HT-29 (cell line): ENCODE measurements around the gene PPP1R15A. TPM values are rescaled to one million over a fixed set of nuclear protein-coding genes. Genes with fewer than 3 reads are reported as not detected.
"Not testable (repeated sequence)": the region's sequence is repeated elsewhere in the genome, so short reads cannot be mapped to it uniquely, and the experiment has no call there.

Experiments
- DNase-seq: peaks from one replicate; pipeline ENCODE4 v3.0.0-alpha.2; 2015; ENCODE audit warnings: low spot score
- total RNA-seq: library from RNA; depleted of rRNA; stranded (reverse); fragments of >200 nt; shearing (Covaris generic); gene quantifications from 2 replicates; pipeline ENCODE4 v1.2.3, GENCODE V29; 2014; rRNA removed

PPP1R15A gene
- 152 and 165 TPM in 2 replicates for total RNA-seq

GRCh38 chr19:48872182-48872883 is at the start of gene PPP1R15A:
TSS of gene PPP1R15A (plus strand) at chr19:48872421. CDS start at chr19:48873234, 813 bp downstream.
- peak; percentile 100 for DNase-seq

- no peak for DNase-seq
Measured at GRCh38 chr19:48822514-48822913, 49.7 kb upstream of the PPP1R15A start.

- no peak for DNase-seq
Measured at GRCh38 chr19:48826606-48827020, 45.6 kb upstream of the PPP1R15A start.

GRCh38 chr19:48830088-48830487 is 42.1 kb upstream of the PPP1R15A start:
- no peak for DNase-seq

GRCh38 chr19:48830965-48831364 is 41.3 kb upstream of the PPP1R15A start:
- DNase-seq = no peak

GRCh38 chr19:48833049-48833448 is 39.2 kb upstream of the PPP1R15A start:
- no peak for DNase-seq

GRCh38 chr19:48833977-48834376 is 38.2 kb upstream of the PPP1R15A start:
- peak; percentile 25 for DNase-seq

GRCh38 chr19:48835734-48836088 is 36.5 kb upstream of the PPP1R15A start:
- peak; percentile 99 for DNase-seq

GRCh38 chr19:48836089-48837017 is 35.9 kb upstream of the PPP1R15A start, which contains the start of gene HSD17B14:
TSS of gene HSD17B14 (minus strand) at chr19:48836491. CDS start at chr19:48836411, 80 bp downstream.
- no peak for DNase-seq

- DNase-seq = no peak
Measured at GRCh38 chr19:48837051-48837524, 35.1 kb upstream of the PPP1R15A start.

- DNase-seq = no peak
Measured at GRCh38 chr19:48837687-48838086, 34.5 kb upstream of the PPP1R15A start.

- no peak for DNase-seq
Measured at GRCh38 chr19:48841047-48841446, 31.2 kb upstream of the PPP1R15A start.

GRCh38 chr19:48841571-48841970 is 30.6 kb upstream of the PPP1R15A start:
- no peak for DNase-seq

GRCh38 chr19:48842789-48843162 is 29.4 kb upstream of the PPP1R15A start:
- DNase-seq = peak; percentile 83

- DNase-seq = peak; percentile 67
Measured at GRCh38 chr19:48844472-48844871, 27.7 kb upstream of the PPP1R15A start.

GRCh38 chr19:48845384-48845783 is 26.8 kb upstream of the PPP1R15A start:
- DNase-seq = no peak

- not testable (repeated sequence) for DNase-seq
Measured at GRCh38 chr19:48846659-48847058, 25.6 kb upstream of the PPP1R15A start.

GRCh38 chr19:48852292-48852691 is 19.9 kb upstream of the PPP1R15A start:
- no peak for DNase-seq

- no peak for DNase-seq
Measured at GRCh38 chr19:48853483-48853882, 18.7 kb upstream of the PPP1R15A start.

- no peak for DNase-seq
Measured at GRCh38 chr19:48854103-48854502, 18.1 kb upstream of the PPP1R15A start.

GRCh38 chr19:48856921-48857320 is 15.3 kb upstream of the PPP1R15A start:
- no peak for DNase-seq

GRCh38 chr19:48858984-48859710 is 13.1 kb upstream of the PPP1R15A start:
- no peak for DNase-seq
